HG02981 (cell line): Measurements from ENCODE around the gene LRMDA.

Source experiments
- ATAC-seq: cut with Tn5 transposase; IDR thresholded peaks from one replicate; pipeline ENCODE4 v1.9.1; 2021; ENCODE audit warnings: mild to moderate bottlenecking, moderate library complexity; ENCODE audit not compliant: unreplicated experiment

LRMDA gene

GRCh38 chr10:76393875-76394706 lies 962.7 kb downstream of the LRMDA start:
- no peak for ATAC-seq

GRCh38 chr10:76394707-76395042 lies 963.3 kb downstream of the LRMDA start:
- ATAC-seq, result no peak

- ATAC-seq, result no peak
Observed at GRCh38 chr10:76395251-76395650, 963.8 kb downstream of the LRMDA start.

GRCh38 chr10:76396134-76396533 lies 964.7 kb downstream of the LRMDA start:
- no peak for ATAC-seq

- no peak for ATAC-seq
Observed at GRCh38 chr10:76397181-76398042, 966.0 kb downstream of the LRMDA start.

- no peak for ATAC-seq
Observed at GRCh38 chr10:76398043-76398710, 966.8 kb downstream of the LRMDA start.

- ATAC-seq, result no peak
Observed at GRCh38 chr10:76399226-76399625, 967.8 kb downstream of the LRMDA start.

GRCh38 chr10:76401006-76401405 lies 969.6 kb downstream of the LRMDA start:
- ATAC-seq, result no peak

GRCh38 chr10:76403912-76404311 lies 972.5 kb downstream of the LRMDA start:
- no peak for ATAC-seq

GRCh38 chr10:76404531-76404930 lies 973.1 kb downstream of the LRMDA start:
- no peak for ATAC-seq

GRCh38 chr10:76405922-76406321 lies 974.5 kb downstream of the LRMDA start:
- ATAC-seq, result no peak

GRCh38 chr10:76408646-76409045 lies 977.2 kb downstream of the LRMDA start:
- ATAC-seq, result no peak

GRCh38 chr10:76411729-76412435 lies 980.5 kb downstream of the LRMDA start:
- ATAC-seq, result no peak

- ATAC-seq, result no peak
Observed at GRCh38 chr10:76415554-76415953, 984.1 kb downstream of the LRMDA start.

- no peak for ATAC-seq
Observed at GRCh38 chr10:76416642-76417041, 985.2 kb downstream of the LRMDA start.

- no peak for ATAC-seq
Observed at GRCh38 chr10:76420725-76421124, 989.3 kb downstream of the LRMDA start.

GRCh38 chr10:76422769-76423168 lies 991.3 kb downstream of the LRMDA start:
- no peak for ATAC-seq

GRCh38 chr10:76428551-76429367 lies 997.3 kb downstream of the LRMDA start:
- ATAC-seq, result no peak

- no peak for ATAC-seq
Observed at GRCh38 chr10:76429368-76430060, 998.1 kb downstream of the LRMDA start.
